CD4-positive, alpha-beta T cell treated with Interleukin-17A for 1 hour (primary cell): Measurements from ENCODE around the gene VAC14.
"Not testable (repeated sequence)": the region's sequence is repeated elsewhere in the genome, so short reads cannot be mapped to it uniquely, and the experiment has no call there.

ENCODE experiments used
- DNase-seq: peaks from one replicate; pipeline ENCODE4 v3.0.0-alpha.2; 2020

The VAC14 gene

DNA sequence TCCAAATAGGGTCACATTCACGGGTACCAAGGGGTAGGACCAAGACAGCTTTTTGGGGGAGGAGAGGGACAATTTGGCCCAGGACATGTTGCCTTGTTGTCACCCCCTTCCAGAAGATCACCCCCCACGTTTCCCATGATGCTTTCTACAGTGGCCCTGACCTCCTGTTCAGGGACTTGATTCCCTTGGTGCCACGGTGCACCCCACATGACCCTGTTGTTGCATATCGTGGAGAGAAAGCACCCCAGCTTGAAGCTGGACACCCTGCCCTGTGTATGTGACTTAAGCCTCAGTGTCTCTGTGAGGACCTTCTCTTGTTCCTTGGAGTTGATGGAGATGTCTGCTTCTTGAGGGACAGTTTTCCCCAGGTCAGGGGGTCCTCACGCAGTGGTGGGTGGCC is 142.0 kb downstream of the VAC14 start:
- DNase-seq, result no peak

DNA sequence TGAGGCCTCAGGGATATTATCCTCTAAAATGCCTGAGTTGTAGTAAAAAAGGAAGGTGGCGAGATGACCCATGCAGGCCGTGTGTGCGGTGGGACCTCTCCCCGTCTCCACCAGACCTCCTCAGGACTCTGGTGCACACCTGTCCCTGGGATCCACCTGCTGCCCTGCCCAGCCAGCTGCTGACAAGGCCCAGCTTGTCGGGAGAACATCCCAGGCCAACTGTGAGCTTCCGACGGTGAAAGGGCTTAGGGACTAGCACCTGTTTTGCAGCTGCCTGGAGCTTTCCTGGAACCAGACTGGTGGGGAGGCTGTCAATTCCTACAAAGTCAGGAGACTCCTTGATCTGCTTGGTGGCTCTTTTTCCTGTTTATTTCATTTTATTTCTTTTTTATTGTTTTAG is 143.0 kb downstream of the VAC14 start:
- no peak for DNase-seq

DNA sequence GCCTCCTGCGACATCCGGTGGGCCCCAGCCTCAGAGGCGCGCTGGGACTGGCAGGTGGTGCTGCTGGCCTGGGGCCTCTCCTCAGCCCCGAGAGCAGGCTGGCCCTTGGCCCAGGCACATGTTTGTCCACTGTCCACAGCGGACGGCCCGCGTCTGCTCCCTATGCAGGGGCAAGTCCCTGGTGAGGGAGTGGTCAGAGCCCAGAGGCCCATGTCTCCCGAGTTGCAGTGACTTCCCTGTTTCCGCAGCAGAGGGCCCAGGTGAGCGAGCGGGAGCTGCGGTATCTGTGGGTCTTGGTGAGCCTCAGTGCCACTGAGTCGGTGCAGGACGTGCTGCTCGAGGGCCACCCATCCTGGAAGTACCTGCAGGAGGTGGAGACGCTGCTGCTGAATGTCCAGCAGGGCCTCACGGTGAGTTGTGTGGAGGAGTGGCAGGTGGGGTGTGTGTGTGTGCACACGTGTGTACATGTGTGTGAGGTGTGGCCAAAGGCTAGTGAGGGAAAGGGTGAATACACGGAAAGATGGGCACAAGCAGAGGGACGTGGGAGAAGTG is 144.2 kb downstream of the VAC14 start:
- no peak for DNase-seq

DNA sequence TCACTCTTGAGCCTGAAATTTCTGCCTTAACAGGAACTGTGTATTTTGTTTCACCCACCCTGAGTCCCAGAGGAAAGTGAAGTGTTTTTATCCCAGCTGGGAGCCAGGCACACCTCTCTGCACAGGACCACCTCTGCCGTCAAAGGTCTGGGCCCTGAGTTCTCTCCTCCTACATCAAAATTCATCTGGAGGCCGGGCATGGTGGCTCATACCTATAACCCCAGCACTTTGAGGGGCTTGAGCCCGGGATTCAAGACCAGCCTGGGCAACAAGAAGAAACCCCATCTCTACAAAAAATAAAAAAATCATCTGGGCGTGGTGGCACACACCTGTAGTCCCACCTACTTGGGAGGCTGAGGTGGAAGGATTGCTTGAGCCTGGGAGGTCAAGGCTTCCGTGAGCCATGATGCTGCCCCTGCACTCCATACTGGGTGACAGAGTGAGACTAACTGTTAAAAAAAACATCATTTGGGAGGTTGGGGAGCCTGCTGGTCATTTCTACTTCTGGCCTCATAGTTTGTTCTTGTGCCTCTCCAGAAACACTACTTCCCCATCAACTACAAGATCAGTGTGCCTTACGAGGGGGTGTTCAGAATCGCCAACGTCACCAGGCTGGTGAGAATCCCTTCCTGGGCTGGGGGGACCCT is 144.8 kb downstream of the VAC14 start:
- DNase-seq, result no peak

DNA sequence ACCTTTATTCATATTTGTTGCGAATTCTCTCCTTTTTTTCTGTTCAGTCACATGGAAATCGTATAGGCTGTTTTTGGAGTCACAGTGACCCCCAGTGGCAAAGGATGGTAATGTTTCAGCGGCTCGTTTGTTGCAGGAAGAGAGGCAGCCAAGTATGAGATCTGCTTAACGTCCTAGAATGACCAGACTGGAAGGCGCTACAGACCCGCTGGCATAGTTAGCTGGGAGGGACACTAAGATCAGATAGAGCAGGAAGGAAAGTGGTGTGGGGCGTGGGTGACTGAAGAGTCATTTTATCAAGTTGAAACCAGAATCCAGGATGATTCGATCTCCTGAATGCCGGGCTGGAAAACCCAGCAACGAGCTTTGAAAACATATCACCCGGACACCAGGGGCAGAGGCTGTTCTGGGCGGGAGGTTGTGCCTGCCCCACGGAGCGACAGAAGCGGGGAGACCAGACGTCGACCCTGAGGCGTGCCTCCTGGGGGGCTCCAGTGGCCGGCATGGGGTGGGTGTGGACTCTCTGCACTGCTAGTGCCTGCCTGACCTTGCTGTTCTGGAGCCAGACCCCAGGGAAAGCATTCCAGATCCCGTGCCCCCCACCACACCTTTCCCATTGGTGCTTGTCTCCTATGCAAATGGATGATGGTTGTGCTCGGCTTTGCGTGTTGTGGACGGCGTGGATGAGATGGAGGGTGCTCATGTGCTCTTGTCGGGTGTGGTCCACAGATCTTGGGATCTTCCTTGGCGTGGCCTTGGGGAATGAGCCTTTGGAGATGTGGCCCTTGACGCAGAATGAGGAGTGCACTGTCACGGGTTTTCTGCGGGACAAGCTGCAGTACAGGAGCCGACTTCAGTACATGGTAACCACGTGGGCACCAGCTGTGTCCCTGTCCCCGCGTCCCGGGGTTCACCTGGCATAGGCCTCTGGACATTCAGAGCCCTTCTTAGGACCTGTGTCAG is 146.9 kb downstream of the VAC14 start:
- DNase-seq, result peak; percentile 84

DNA sequence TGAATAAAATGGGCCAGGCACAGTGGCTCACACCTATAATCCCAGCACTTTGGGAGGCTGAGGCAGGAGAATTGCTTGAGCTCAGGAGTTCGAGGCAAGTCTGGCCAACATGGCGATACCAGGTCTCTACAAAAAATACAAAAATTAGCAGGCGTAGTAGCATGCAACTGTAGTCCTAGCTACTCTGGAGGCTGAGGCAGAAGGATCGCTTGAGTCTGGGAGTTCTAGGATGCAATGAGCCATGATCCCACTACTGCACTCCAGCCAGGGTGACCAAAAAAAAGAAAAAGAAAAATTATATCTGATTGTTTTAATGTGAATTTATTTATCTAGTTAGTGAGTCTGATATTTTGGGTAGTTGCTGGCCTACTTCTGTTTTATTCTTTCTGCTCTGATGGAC is 147.6 kb downstream of the VAC14 start:
- DNase-seq, result no peak

DNA sequence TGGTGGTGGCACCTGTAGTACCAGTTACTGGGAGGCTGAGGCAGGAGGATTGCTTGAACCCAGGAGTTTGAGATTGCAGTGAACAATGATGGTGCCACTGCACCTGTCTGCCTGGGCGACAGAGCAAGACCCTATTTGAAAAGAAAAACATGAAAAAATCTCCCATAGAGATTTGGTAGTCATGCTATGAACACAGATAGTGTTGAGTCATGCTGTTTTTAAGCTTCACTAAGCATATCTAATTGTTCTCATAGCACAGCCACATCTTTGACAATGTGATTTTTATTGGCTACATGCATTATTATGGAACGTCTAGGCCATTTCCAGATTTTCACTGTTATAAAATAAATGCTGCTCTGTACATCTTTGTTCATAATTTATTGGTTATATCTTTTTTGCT is 148.6 kb downstream of the VAC14 start:
- DNase-seq, result no peak

DNA sequence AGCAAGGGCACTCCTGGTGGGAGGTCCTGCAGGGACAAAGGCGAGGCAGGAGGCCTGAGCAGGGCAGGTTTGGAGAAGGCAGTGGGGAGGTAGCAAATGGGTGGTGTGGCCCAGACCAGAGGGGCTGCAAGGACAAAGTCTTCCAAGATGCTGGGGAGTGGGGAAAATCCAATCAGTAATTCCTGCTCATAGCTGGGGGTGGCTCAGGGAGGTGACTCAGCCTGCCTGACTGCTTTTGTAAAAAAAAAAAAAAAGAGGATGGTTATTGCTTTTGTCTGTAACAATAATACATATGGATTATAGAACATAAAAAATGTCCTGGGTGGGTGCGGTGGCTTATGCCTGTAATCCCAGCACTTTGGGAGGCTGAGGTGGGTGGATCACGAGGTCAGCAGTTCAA is 149.4 kb downstream of the VAC14 start:
- no peak for DNase-seq

DNA sequence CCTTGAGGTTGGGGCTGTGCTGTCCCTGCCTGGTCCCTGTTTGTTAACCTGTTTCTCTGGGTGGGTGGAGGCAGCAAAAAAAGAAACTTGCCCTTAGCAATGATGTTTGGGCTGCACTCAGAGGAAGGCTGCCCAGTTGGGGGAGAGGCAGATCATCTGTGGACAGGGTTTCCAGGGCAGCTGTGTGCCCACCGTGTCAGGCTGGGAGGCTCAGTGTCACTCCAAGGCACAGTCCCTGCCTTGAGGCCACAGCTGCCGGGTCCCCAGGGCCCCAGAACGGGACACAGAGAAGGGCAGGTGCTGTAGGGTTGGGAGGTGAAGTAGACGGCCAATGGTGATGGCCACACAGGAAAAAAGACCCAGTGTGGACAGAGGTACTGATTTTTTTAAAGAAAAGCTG is 150.7 kb downstream of the VAC14 start:
- DNase-seq, result no peak

DNA sequence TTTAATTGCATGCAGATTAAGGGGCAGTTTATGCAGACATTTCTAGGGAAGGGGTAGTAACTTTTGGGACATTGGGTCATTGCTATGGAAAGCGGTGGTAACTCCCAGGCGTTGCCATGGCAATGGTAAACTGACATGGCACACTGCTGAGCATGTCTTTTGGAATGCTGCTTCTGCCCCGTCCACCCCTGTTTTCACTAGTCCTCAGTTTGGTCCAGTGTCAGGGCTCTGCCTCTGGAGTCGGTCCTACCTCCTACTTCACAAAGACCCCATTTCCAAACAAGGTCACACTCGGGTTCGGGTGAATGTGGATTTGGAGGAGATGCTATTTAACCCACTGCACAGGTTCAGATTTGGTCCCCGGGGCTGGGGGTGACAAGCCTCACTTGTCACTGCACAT is 151.7 kb downstream of the VAC14 start:
- DNase-seq, result no peak

DNA sequence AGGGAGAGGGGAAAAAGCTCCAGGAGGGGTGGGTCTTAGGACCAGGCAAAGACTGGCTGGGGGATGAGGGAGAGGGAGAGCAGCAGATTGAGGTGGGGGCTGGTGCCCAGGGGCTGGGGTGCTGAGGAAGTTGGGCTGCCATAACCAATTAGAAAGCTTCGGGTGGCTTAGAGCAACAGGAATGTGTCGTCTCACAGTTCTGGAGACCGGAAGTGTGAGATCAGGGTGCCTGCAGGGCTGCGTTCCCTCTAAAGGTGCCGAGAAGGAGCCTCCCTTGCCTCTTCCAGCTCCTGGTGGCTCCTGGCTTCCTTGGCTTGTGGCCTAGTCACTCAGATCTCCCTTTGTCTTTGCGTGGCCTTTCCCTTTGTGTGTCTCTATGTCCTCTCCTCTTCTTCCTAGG is 152.4 kb downstream of the VAC14 start:
- DNase-seq, result no peak

DNA sequence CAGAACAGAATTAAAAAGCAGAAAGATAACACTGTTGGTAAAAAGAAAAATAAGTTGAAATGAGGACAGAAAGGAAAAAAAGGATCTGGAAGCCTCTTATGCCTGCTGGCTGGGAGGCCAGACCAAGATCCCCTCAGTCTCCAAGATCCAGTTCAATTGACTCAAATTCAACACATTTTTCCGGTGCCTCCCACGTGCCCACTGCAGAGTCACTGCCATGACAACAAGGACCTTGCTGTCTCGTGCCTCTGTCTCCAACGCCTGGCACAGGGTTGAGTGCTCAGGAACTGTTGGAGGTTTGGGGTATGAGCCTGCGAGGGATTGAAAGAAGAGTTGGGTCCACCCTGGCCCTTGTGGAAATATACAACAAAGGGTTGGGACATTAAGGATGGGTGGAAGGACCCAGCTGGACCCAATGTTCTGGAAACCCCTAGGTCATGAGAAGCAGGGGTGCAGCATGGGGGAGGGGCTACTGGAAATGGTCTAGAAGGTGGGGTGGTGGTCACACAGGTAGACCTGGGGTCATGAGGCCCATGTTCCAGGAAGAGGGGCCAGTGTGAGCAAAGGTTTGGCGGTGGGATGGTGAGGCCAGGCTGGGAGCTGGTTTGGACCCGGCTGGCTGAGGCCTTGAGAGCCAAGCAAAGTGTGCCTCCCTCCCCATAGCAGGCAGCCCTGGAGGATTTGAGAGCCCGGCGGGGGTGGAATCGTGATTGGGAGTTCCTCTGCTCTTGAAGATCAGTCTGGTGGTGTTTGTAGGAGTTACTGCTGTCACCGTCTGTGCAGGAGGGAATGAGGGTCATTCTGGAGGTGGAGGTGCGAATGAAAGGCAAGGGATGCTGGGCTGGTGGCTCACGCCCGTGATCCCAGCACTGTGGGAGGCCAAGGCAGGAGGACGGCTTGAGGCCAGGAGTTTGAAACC is 153.3 kb downstream of the VAC14 start:
- no peak for DNase-seq

DNA sequence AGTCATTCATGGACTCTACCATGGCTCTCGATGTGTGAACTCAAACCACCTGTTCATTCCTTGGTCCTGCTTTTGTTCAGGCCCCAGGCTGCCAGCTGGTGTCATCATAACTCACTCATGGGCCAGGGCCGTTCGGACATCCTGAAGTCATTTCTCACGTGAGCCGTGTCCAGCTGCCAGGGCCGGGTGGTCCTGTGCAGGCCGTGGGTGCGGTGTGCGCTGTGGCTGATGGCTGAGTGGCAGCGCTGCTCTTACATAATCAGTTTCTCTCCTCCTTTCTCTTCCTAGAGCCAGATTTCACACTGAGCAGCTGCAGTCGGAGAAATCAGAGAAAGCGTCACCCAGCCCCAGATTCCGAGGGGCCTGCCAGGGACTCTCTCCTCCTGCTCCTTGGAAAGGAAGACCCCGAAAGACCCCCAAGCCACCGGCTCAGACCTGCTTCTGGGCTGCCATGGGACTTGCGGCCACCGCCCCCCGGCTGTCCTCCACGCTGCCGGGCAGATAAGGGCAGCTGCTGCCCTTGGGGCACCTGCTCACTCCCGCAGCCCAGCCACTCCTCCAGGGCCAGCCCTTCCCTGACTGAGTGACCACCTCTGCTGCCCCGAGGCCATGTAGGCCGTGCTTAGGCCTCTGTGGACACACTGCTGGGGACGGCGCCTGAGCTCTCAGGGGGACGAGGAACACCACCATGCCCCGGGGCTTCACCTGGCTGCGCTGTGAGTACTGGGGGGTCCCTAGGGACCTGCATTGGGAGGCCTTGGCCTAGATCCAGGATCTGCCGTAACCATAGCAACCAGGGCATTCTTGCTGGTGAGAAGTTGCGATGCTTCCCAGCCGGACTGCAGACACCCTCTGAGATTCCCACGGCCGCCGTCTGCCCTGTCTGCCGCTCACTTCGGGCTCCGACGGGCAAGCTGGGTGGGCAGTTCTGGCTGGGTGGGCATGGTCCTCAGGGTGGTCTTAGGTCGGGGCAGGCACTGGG is 154.4 kb downstream of the VAC14 start, which contains the start of gene IL34:
Gene IL34, plus strand, starts transcription at position 300 of the 982 bp plus-strand sequence. Its CDS starts 389 bp downstream, at position 689.
- no peak for DNase-seq

DNA sequence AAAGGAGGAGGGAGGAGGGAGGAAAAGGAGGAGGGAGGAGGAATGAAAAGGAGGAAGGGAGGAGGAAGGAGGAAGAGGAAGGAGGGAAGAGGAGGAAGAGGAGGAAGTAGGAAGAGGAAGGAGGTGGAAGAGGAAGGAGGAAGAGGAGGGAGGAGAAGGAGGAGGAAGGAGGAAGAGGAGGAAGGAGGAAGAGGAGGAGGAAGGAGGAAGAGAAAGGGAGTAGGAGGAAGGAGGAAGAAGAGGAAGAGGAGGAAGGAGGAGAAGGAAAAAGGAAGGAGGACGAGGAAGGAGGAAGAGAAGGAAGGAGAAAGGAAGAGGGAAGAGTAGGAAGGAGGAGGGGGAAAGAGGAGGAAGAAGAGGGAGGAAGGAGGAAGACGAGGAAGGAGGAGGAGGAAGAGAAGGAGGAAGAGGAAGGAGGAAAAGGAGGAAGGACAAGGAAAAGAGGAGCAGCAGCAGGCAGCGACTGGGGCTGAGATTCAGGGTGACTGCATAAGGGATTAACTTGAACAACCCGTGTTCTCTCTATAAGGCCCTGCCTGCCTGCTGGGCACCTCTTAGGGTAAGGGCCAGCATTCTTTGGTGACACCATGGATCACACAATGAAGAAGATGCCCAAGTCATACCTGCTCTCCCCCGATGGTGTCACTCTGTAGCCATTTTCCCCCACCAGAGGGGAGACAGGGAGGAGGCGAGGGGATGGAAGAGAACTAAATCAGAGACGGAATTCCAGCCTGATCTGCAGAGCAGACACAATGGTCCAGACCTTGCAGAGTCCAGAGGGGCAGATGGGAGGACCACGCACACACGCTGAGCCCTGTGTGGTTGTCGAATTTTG is 156.0 kb downstream of the VAC14 start:
- no peak for DNase-seq

DNA sequence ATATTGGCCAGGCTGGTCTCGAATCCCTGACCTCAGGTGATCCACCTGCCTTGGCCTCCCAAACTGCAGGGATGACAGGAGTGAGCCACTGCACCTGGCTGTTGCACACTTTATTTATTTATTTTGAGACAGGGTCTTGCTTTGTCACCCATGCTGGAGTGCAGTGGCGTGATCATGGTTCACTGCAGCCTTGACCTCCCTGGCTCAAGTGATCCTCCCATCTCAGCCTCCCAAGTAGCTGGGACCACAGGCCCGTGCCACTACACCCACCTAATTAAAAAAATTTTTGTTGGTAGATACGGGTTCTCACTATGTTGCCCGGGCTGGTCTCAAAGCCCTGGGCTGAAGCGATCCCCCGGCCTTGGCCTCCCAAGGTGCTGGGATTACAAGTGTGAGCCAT is 157.7 kb downstream of the VAC14 start:
- not testable (repeated sequence) for DNase-seq

DNA sequence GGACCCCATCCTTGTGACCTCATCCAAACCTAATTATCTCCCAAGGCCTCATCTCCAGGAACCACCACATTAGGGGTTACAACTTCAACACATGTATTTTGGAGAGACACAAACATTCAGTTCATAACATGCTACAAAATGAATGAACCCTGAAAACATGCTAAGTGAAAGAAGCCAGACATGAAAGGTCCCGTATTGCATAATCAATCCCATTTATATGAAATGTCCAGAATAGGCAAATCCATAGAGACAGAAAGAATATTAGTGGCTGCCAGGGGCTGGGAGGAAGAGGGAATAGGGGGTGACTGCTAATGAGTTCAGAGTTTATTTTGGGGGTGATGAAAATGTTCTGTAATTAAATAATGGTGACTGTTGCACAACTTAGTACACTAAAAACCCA is 158.3 kb downstream of the VAC14 start:
- DNase-seq, result no peak

DNA sequence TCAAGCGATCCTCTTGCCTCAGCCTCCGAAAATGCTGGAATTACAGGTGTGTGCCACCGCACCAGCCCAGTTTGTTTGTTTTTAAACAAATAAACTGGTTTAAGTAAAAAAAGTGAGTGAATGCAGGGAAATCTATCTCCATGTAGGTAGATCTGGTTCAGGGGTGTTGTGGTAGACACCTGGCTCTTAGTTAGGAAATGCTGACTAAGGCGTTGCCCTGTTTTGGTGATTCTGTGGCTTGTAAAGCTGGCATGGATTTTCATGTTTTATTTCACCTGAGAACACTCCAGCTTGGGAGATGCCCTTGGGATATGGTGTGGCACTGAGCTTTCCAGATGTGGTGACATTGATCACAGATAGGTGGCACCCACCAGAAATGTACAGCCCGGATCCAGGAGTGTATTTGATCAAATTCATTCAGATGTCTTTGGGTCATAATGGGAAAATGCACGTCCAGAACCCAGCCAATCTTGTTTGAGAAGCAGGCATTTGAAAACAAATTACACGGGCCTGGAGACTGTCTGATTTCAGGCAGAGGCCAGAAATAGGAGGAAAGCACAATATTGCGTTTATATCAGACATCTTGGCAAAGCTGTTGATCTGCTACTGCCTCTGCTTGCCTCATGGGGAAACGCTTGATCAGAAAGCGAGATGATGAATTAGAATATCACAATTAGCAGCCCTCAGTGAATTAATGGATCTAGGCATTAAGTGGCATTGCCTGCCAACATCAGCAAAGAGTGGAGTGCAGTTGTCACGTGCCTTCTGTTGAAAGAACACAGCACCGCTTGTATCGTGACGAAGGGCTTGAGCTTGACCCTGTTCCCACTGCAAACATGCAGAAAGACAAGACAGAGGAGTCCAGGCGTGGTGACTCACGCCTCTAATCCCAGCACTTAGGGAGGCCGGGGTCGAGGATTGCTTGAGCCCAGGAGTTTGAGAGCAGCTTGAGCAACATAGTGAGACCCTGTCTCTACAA is 161.9 kb downstream of the VAC14 start:
- DNase-seq, result no peak
